ENCODE results near the gene TSPAN19.
"Not testable (repeated sequence)": the region's sequence is repeated elsewhere in the genome, so short reads cannot be mapped to it uniquely, and the experiment has no call there.

The TSPAN19 gene

DNA sequence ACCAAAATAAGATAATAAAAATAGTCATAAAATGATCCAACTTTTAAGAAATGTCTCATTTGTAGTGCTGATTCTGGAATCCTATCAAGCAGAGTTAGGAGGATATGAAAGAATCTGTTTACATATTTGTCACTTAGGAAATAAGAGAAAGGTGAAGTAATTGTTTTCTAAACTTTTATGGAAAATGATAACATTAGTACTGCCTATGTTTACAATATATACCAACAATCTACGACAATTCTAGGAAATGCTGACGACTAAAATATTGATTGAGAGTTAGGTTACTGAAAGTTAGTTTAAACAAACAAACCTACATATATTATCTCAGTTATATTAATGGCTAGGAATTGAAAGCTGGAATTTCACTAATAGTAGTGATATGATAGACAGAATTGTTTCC lies 18.0 kb downstream of the TSPAN19 start:
- no peak for DNase-seq (ENCODE audit: low read depth in 2 of 2)
- no peak overlapping the region for H3K4me3 ChIP-seq (replicated peaks in 1 of 2; ENCODE audit: low read depth in 2 of 2, low read length in 2 of 2)
- TF ChIP-seq CTCF (IDR thresholded peaks at IDR 0.05; ENCODE audit: low read depth, low read length), result no peak

DNA sequence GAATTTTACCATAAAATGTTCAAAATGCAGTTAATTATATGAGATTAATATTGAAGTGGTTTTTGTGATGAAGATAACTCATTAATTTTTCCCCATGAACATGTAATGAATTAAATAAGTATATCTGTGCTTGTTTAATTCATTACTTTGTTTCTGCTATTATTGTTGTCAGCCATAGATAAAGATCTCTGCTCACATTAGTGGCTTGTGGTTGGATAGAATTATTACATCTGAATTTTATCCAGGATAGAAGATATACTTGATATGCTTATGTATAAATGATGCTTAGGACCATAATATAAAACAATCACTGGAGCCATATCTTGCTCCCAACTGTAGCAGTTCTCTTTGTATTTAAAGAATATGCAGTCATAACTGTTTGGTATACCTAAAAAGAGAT lies 18.5 kb downstream of the TSPAN19 start:
- no peak for DNase-seq (ENCODE audit: low read depth in 2 of 2)
- no peak for TF ChIP-seq CTCF (IDR thresholded peaks at IDR 0.05; ENCODE audit: low read depth, low read length)
- no peak overlapping the region for H3K4me3 ChIP-seq (replicated peaks in 1 of 2; ENCODE audit: low read depth in 2 of 2, low read length in 2 of 2)

- no peak for TF ChIP-seq CTCF (IDR thresholded peaks at IDR 0.05; ENCODE audit: low read depth, low read length)
Measured at GRCh38 chr12:85017133-85017532, 18.9 kb downstream of the TSPAN19 start.

GRCh38 chr12:85016413-85016812 lies 19.7 kb downstream of the TSPAN19 start:
- peak; percentile 90 to 99 for DNase-seq (ENCODE audit: low read depth in 2 of 2)
- no peak overlapping the region for H3K4me3 ChIP-seq (replicated peaks in 1 of 2; ENCODE audit: low read depth in 2 of 2, low read length in 2 of 2)
- TF ChIP-seq CTCF (IDR thresholded peaks at IDR 0.05; ENCODE audit: low read depth, low read length), result no peak

More at GRCh38 chr12:85017133-85017532, 18.9 kb downstream of the TSPAN19 start:
- no peak for DNase-seq (ENCODE audit: low read depth in 2 of 2)
- H3K4me3 ChIP-seq (replicated peaks in 1 of 2; ENCODE audit: low read depth in 2 of 2, low read length in 2 of 2), result no peak overlapping the region

GRCh38 chr12:85007836-85008235 lies 28.2 kb downstream of the TSPAN19 start:
- DNase-seq (ENCODE audit: low read depth in 2 of 2), result peak; percentile 80 to 83
- H3K4me3 ChIP-seq (replicated peaks in 1 of 2; ENCODE audit: low read depth in 2 of 2, low read length in 2 of 2), result no peak overlapping the region
- TF ChIP-seq CTCF (IDR thresholded peaks at IDR 0.05; ENCODE audit: low read depth, low read length), result no peak

DNA sequence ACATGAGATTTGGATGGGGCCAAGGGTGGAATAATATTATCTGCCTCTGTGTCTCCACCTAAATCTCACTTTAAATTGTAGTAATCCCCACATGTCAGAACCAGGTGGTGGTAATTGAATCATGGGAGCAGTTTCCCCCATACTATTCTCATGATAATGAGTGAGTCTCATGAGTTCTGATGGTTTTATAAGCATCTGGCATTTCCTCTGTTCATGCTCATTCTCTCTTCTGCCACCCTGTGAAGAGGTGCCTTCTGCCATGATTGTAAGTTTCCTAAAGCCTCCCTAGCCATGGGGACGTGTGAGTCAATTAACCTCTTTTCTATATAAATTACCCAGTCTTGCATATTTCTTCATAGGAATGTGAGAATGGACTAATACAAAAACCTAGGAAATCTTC lies 29.9 kb downstream of the TSPAN19 start:
- no peak for DNase-seq (ENCODE audit: low read depth in 2 of 2)
- TF ChIP-seq CTCF (IDR thresholded peaks at IDR 0.05; ENCODE audit: low read depth, low read length), result no peak
- no peak overlapping the region for H3K4me3 ChIP-seq (replicated peaks in 1 of 2; ENCODE audit: low read depth in 2 of 2, low read length in 2 of 2)

- H3K4me3 ChIP-seq (replicated peaks in 1 of 2; ENCODE audit: low read depth in 2 of 2, low read length in 2 of 2), result no peak overlapping the region
- DNase-seq (ENCODE audit: low read depth in 2 of 2), result no peak
- no peak for TF ChIP-seq CTCF (IDR thresholded peaks at IDR 0.05; ENCODE audit: low read depth, low read length)
Measured at GRCh38 chr12:85005615-85006014, 30.5 kb downstream of the TSPAN19 start.

GRCh38 chr12:85005047-85005446 lies 31.0 kb downstream of the TSPAN19 start:
- H3K4me3 ChIP-seq (replicated peaks in 1 of 2; ENCODE audit: low read depth in 2 of 2, low read length in 2 of 2); DNase-seq (ENCODE audit: low read depth in 2 of 2): not testable (repeated sequence)
